SH-SY5Y (cell line): ENCODE data around the gene ASPRV1.

Experiments
- GATA2 ChIP-seq: IDR thresholded peaks from 2 replicates; pipeline ENCODE4 v1.6.1; 2011; ENCODE audit warnings: mild to moderate bottlenecking, low read depth, low read length
- GATA3 ChIP-seq: IDR thresholded peaks from 2 replicates; pipeline ENCODE4 v1.6.1; 2011; ENCODE audit warnings: low read depth, mild to moderate bottlenecking, low read length, moderate library complexity

DNA sequence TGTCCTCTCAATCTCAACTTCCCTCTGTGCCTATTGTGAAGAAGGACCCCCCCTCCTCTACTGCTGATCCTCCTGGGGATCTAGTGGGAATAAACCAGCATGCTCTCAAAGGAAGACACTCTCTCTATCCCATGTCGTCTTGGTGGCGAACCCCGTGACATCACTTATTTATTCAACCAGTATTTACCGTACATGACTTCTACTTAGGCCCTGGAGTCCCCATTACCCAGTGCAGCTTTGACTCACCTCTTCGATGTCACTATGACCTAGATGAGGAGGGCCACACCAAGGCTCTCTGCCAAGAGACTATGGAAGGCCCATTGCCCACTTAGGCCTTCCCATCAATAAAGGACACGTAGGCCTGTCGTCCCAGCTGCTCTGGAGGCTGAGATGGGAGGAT is 16.7 kb downstream of the ASPRV1 start:
- TF ChIP-seq GATA3 (no peak), GATA2 (no peak)
